ENCODE results near the gene AMPD3. TPM values are rescaled to one million over a fixed set of nuclear protein-coding genes. Genes with fewer than 3 reads are reported as not detected.

The AMPD3 gene
- total RNA-seq: 21.2 and 46.8 TPM in 2 replicates

DNA sequence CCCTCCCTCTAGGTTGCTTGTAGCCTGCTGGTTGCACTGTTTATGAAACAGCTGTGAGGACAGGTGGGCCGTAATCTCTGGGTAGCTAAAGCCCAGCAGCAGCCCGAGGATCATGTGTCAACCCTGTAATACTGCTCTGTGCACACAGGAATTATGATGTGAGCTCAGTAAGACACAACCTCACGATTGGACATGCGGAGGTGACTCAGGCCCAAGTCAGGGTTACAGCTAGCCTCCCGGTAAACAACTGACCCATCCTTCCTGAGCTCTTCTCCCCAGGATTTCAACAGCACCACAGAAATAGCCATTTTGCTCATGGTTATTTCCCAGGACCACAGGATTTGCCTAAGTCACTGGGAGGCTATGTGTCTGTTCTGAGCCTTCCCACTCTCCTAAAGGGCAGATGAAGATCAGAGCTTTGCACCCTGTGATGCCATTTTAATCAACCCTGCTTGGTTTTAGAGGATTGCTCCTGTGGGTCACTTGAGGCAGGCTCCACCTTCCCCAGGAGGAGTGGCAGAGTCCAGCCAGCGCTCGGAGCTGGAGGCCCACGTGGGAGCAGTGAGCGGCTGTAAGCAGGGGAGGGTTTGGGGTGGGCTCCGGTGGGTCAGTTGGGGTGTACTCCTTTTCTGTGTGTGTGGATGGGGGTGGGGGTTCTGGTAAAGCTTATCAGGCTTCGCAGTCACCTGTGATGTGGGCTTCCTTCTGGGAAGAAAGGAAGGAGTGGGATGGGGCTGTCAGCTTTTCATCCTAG lies at the start of gene AMPD3:
AMPD3 (plus strand) TSS at position 387 of the 754 bp plus-strand sequence. CDS start 6,256 bp downstream, outside the sequence.

DNA sequence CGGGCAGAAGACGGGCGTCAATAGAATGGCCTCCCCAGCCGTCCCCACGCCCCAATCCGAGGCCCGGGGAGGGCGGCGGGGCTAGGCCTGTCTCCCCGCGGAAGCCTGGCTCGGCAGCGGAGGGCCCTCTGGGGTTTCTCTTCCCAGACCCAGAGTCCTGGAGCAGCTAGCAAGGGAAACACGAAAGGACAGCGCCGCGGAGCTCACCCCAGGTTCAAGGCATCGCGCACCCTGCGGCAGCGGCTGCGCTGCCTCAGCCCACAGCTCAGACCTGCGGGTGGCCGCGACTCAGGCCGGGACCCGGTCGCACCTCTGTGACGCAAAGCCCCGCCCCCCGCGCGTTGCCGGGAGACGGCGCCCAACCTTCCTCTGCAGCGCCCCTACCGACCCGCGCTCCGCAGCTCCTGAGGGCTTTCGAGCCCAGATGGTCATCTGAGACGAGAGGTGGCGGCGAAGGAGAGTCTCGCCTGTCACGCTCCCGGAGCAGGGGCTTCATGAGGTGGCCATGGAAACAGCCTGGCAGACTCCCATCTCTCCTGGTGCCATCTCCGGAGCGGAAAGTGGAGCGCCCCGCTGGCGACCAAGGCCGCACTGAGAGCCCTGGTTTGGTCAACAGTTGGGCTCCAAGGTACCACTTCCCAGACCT lies 86.0 kb downstream of the AMPD3 start, which contains the start of gene RNF141:
RNF141 (minus strand) TSS at position 273 of the 646 bp plus-strand sequence. CDS start 7,029 bp downstream, outside the sequence.

Other genes with a start within 250 kb of the AMPD3 start
- 38.1 and 53.0 TPM in 2 replicates for gene SBF2, start 161.0 kb upstream of the AMPD3 start, total RNA-seq
- 87.1 and 224 TPM in 2 replicates for gene ADM, start 150.2 kb upstream of the AMPD3 start, total RNA-seq
- gene RNF141, start 85.9 kb downstream of the AMPD3 start, total RNA-seq: 17.5 and 19.9 TPM in 2 replicates
- gene LYVE1, start 113.4 kb downstream of the AMPD3 start, total RNA-seq: not detected in 2 replicates
- gene IRAG1, start 238.5 kb downstream of the AMPD3 start, total RNA-seq: 1.8 and 19.2 TPM in 2 replicates